ENCODE results near the gene PLEKHA7.
A peak's percentile ranks its signal among the peaks of the same experiment; 100 is the strongest.

PLEKHA7 gene

DNA sequence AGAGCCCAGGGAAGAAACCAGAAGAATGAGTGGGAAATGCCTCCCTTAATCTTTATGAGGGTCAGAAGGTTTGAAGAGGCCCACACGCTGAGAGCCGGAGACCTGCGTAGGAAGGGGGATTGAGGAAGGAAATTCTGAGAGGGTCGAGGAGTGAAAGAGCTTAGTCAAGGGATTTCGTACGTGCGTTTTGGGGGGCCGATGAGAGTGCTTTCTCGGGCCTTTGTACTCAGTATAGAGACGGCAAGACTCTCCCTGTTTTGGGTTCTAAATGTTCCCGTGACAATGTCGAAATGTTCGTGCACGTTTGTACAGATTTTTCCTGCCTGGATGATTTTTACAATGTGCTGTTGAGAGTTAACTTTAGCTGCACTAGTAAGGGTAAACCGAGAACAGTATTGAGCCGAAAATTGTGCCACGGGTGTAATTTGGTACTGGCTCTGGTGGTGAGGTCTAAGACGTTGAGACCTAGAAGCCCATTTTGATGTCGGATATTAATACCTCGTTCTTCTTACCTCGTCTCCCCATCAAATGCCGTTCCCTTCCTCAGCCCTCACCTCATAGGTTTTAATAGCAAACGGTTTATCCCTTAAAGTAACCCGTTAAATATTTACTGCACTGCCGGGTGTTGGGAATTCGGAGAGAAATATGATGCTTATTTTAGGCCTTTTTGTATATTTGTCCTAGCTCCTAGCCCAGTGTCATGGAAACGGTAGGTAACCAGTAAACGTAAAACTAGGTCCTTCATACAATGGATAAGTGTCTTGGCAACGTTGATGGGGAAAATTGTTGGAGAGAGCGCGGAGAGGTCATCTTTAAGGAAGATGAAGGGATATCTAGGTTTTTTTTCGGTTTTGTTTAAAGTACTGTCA lies 275.0 kb downstream of the PLEKHA7 start:
- ATAC-seq = no peak
- TF ChIP-seq ZNF8 (CRISPR knock-in tag; IDR thresholded peaks at IDR 0.05) (no peak), ISL1 (CRISPR knock-in tag; IDR thresholded peaks at IDR 0.05) (no peak), ZNF565 (CRISPR knock-in tag; conservative IDR thresholded peaks at IDR 0.05; ENCODE audit: low read depth) (no peak), ESRRG (CRISPR knock-in tag; IDR thresholded peaks at IDR 0.05) (no peak), TOX (CRISPR knock-in tag; IDR thresholded peaks at IDR 0.05; ENCODE audit: borderline replicate concordance) (no peak), PPARA (CRISPR knock-in tag; IDR thresholded peaks at IDR 0.05; ENCODE audit: borderline replicate concordance) (no peak), GLIS3 (CRISPR knock-in tag; IDR thresholded peaks at IDR 0.05) (no peak), ZNF70 (CRISPR knock-in tag; IDR thresholded peaks at IDR 0.05) (no peak), ARNTL (CRISPR knock-in tag; IDR thresholded peaks at IDR 0.05; ENCODE audit: borderline replicate concordance, low read depth) (no peak), CSDC2 (CRISPR knock-in tag; IDR thresholded peaks at IDR 0.05) (no peak)
- TF ChIP-seq, protein P1, sequence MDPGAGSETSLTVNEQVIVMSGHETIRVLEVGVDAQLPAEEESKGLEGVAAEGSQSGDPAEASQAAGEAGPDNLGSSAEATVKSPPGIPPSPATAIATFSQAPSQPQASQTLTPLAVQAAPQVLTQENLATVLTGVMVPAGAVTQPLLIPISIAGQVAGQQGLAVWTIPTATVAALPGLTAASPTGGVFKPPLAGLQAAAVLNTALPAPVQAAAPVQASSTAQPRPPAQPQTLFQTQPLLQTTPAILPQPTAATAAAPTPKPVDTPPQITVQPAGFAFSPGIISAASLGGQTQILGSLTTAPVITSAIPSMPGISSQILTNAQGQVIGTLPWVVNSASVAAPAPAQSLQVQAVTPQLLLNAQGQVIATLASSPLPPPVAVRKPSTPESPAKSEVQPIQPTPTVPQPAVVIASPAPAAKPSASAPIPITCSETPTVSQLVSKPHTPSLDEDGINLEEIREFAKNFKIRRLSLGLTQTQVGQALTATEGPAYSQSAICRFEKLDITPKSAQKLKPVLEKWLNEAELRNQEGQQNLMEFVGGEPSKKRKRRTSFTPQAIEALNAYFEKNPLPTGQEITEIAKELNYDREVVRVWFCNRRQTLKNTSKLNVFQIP (CRISPR knock-in tag; IDR thresholded peaks at IDR 0.05; ENCODE audit: borderline replicate concordance, low read depth) = no peak
- TF ChIP-seq, protein P2, sequence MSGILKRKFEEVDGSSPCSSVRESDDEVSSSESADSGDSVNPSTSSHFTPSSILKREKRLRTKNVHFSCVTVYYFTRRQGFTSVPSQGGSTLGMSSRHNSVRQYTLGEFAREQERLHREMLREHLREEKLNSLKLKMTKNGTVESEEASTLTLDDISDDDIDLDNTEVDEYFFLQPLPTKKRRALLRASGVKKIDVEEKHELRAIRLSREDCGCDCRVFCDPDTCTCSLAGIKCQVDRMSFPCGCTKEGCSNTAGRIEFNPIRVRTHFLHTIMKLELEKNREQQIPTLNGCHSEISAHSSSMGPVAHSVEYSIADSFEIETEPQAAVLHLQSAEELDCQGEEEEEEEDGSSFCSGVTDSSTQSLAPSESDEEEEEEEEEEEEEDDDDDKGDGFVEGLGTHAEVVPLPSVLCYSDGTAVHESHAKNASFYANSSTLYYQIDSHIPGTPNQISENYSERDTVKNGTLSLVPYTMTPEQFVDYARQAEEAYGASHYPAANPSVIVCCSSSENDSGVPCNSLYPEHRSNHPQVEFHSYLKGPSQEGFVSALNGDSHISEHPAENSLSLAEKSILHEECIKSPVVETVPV (CRISPR knock-in tag; IDR thresholded peaks at IDR 0.05) = no peak

DNA sequence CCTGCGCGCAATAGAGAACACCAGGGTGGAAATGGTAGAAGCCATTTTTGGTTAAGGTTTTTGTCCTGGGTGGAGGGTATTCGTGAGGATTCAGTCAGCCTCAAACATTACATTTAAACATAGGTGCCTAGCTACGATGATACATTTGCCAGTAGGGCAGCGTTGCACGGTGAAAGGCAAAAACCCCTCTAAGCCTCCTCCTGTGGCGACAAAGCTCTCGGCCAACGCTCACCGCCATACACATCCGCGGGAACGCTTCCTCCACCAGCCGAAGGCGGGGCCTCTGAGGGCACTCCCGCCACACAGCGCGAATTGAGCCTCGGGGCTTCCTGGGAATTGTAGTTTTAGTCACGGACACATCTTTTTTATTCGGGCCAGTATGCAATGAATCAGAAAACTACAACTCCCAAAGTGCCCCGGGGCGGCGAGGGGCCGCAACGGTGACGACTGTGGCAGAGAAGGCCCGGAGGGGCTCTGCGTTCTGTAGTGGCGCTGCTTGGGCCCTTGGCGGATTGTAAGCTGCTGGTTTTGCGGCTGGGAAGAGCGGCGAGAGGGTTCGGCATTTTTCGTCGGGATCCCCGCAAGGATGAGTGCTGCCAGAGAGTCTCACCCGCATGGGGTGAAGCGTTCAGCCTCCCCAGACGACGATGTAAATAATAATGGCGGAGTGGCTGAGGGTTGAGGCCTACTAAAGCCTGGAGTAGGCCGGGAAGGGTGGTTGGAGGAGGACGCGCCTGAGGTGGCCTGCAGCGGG lies 275.8 kb downstream of the PLEKHA7 start, which contains the start of gene C11orf58:
Gene C11orf58 (plus strand): TSS at position 455 of the 754 bp plus-strand sequence. CDS start 132 bp downstream, at position 587.
- ATAC-seq = peak; percentile 99
- no peak for TF ChIP-seq ZNF565 (CRISPR knock-in tag; conservative IDR thresholded peaks at IDR 0.05; ENCODE audit: low read depth)
- TF ChIP-seq ZFP3 (CRISPR knock-in tag; IDR thresholded peaks at IDR 0.05) = no peak
- TF ChIP-seq, protein P3, sequence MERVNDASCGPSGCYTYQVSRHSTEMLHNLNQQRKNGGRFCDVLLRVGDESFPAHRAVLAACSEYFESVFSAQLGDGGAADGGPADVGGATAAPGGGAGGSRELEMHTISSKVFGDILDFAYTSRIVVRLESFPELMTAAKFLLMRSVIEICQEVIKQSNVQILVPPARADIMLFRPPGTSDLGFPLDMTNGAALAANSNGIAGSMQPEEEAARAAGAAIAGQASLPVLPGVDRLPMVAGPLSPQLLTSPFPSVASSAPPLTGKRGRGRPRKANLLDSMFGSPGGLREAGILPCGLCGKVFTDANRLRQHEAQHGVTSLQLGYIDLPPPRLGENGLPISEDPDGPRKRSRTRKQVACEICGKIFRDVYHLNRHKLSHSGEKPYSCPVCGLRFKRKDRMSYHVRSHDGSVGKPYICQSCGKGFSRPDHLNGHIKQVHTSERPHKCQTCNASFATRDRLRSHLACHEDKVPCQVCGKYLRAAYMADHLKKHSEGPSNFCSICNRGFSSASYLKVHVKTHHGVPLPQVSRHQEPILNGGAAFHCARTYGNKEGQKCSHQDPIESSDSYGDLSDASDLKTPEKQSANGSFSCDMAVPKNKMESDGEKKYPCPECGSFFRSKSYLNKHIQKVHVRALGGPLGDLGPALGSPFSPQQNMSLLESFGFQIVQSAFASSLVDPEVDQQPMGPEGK (CRISPR knock-in tag; IDR thresholded peaks at IDR 0.05; ENCODE audit: borderline replicate concordance) = no peak
- no peak for TF ChIP-seq SNAI2 (CRISPR knock-in tag; IDR thresholded peaks at IDR 0.05)
- no peak for TF ChIP-seq ESRRG (CRISPR knock-in tag; IDR thresholded peaks at IDR 0.05)
- no peak for TF ChIP-seq PPARA (CRISPR knock-in tag; IDR thresholded peaks at IDR 0.05; ENCODE audit: borderline replicate concordance)
- TF ChIP-seq TCF4 (CRISPR knock-in tag; IDR thresholded peaks at IDR 0.05; ENCODE audit: borderline replicate concordance) = no peak

GRCh38 chr11:16737818-16738192 lies 276.4 kb downstream of the PLEKHA7 start:
- TF ChIP-seq ZNF565 (CRISPR knock-in tag; conservative IDR thresholded peaks at IDR 0.05; ENCODE audit: low read depth) = no peak
- TF ChIP-seq ZFP3 (CRISPR knock-in tag; IDR thresholded peaks at IDR 0.05) = no peak
- TF ChIP-seq ZNF8 (CRISPR knock-in tag; IDR thresholded peaks at IDR 0.05) = no peak
- no peak for TF ChIP-seq TCF4 (CRISPR knock-in tag; IDR thresholded peaks at IDR 0.05; ENCODE audit: borderline replicate concordance)
- TF ChIP-seq, protein P2 (CRISPR knock-in tag; IDR thresholded peaks at IDR 0.05) = no peak
- no peak for TF ChIP-seq GLIS3 (CRISPR knock-in tag; IDR thresholded peaks at IDR 0.05)
- TF ChIP-seq ZC3H10 (CRISPR knock-in tag; IDR thresholded peaks at IDR 0.05) = no peak
- ATAC-seq = peak; percentile 47

All from SK-N-SH treated with all-trans-retinoic acid at 6 μM for 48 hours (cell line).